HG03095 (cell line): ENCODE data around the gene MTA3.
A peak's percentile ranks its signal among the peaks of the same experiment; 100 is the strongest.
"Not testable (repeated sequence)": the region's sequence is repeated elsewhere in the genome, so short reads cannot be mapped to it uniquely, and the experiment has no call there.

Experiments
- ATAC-seq: cut with Tn5 transposase; IDR thresholded peaks from one replicate; pipeline ENCODE4 v1.9.1; 2021; ENCODE audit warnings: moderate library complexity; ENCODE audit not compliant: unreplicated experiment

The MTA3 gene

DNA sequence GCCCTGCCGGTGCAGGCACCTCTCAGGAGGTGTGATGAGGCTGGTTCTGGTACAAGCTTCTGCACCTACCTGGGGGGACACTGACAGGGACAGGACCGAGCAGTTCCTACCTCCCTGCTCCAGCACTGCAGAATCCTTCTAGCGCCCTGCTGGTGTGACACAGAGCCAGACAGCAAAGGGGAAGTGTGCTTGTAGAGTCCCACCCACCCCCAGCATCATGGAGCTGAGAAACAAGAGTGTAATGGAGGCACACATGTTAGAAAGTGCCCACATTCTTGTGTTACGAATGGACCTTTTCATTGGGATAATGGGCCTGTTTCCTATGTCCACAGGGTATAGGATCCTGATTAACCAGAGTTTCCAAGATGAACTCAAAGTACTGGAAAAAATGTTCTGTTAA, 157.2 kb downstream of the MTA3 start:
- ATAC-seq, result no peak

DNA sequence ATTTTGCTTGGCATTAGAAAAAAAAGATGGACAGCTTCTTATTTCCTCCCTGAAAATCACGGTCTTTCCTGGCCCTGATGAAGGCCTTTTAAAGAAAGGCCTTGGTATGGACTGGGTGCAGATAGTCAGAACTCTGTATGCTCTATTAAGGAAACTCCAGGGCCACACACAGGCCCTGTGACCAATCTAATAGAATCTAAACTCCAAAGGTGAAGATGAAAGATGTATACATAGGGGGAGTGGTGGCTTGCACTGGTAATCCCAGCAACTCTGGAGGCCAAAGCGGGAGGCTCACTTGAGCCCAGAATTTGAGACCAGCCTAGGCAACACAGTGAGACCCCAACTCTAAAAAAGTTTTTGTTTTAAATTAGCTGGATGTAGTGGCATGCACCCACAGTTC, 158.2 kb downstream of the MTA3 start:
- ATAC-seq, result no peak

DNA sequence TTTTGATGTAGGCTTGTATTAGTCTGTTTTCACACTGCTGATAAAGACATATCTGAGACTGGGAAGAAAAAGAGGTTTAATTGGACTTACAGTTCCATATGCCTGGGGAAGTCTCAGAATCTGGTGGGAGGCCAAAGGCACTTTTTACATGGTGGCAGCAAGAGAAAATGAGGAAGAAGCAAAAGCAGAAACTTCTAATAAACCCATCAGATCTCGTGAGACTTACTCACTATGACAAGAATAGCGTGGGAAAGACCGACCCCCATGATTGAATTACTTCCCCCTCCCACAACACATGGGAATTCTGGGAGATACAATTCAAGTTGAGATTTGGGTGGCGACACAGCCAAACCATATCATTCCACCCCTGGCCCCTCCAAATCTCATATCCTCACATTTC, 162.9 kb downstream of the MTA3 start:
- ATAC-seq, result not testable (repeated sequence)

GRCh38 chr2:42733852-42734251, 165.4 kb downstream of the MTA3 start:
- ATAC-seq, result no peak

GRCh38 chr2:42736598-42737322, 168.3 kb downstream of the MTA3 start:
- no peak for ATAC-seq

DNA sequence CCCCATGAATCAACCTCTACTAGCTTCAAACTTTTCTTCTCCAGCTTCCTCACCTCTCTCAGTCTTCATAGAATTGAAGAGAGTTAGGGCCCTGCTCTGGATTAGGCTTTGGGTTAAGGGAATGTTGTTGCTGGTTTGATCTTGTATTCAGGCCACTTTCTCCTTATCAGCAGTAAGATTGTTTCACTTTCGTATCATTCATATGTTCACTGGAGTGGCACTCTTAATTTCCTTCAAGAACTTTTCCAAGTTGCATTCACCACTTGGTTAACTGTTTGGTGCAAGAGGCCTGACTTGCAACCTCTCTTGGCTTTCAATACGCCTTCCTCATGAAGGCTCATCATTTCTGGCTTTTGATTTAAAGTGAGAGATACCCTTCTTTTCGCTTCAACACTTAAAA, 172.7 kb downstream of the MTA3 start:
- ATAC-seq, result no peak

DNA sequence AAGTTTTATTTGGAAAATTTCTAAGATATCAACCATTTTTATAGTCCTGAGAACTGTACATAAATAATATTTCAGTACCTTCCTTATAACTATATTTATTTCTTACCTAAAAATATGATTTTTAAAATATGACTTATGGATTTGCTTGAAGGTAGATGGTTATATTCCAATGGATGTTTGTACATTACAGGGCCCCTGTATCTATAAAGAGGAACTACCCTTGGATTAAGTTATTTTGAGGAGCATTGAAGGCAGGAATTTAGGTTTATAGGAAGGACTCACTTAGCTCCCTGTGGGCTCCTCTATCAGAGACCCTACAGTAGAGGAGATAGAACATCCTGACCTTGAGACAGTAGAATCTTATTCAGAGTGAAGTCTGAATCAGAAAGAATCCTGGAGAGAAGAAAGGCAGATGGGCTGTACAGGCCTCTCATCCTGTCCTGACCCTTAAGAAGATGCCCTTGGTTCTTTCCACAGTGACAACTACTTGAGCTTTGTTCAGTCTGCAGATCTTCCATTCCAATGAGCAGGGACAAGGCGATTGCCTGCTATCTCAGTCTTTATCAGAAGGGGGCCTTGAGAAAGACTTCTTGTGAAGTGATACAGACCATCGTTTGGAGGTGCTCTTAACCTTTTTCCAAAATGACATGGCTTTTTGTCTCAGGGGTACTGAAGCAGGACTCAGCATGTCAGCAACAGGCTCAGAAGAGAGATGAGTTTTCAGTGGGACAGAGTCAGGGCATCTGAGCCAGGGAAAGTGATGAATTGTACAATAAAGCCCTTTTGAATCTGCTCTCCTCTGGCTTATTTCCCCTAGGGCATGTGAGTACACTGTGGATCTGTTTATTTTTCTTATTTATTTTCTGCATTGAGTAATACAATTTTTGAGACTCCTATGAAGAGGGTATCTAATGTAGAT, 174.6 kb downstream of the MTA3 start:
- ATAC-seq, result no peak

- no peak for ATAC-seq
These were observed 175.2 kb downstream of the MTA3 start for GRCh38 chr2:42743659-42743990.

DNA sequence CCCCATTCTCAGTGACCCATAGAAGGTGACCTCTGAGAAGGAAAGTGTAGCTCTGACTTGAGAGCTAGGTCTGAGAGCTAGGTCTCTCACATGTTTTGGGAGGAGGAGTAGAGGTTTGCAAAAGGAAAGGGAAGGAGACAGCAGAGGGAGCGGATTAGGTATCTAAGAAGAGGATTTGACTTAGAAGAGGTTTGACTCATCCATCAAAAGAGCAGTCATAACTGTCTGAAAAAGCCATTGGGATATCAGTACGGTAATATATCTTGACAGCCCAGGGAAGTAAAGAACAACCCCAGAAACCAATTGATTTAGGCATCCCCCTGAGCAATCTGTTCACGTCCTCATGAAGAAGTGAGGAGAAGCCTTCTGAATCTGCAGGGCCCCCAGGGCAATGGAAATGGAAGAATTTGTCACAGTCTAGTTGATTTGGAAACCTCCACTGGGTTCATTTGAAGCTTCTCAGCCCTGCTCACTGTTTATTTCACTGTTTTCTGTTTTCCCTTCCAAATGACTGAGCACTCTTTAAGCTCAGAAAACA, 176.2 kb downstream of the MTA3 start:
- ATAC-seq, result no peak

DNA sequence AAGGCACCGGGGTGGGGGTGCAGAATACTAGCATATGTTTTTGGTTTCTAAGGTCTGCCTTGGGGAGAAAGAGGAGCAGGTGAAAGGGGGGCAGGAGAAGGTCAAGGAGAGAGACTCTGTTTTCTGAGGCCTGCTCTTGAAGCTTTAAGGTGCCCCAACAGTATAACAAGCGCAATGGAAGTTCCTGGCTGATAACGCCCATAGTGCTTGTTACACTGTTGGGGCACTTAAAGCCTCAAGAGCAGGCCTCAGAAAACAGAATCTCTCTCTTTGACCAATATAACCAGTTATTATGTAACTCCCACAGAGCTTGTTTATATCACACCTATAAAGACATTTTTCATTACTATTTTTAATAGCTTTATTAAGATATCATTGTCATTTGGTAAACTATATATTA, 179.0 kb downstream of the MTA3 start:
- ATAC-seq, result no peak

DNA sequence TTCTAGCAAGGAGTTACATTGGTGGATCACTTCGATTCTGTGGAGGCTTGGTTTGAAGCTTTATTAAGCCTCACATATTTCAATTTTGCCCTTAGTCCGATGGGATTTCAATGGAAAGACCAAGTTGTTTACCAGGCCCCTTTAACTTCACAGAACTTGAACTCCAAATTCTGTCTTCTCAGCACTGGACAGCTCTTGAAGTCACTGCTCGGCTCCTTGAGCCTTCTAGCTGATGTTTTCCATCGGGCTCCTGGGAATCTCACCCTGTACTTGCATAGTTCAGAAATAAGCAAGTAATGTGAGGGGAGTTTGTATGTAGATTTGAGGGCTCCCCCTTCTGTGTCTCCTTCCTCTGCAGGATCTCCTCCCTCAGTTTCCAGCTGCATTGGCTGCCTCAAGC, 180.4 kb downstream of the MTA3 start:
- no peak for ATAC-seq

DNA sequence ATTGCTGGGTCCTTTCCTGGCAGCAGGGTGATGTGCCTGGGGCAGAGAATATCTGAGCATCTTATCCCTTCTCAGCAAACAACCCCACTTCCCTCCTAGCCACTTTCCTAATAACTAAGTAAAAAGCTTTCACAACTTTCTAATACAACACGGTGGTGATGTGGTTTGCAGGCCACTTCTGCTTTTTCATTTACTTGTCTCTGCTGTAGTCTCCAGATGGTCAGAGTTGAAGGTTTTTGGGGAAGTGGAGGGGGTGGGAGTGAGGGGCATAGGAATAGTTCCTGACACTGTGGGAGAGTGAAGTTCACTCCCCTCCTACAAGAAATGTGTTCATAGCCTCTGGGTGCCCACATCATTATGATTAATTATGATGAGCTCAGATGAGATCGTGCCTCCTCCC, 183.9 kb downstream of the MTA3 start:
- ATAC-seq, result peak; percentile 69

DNA sequence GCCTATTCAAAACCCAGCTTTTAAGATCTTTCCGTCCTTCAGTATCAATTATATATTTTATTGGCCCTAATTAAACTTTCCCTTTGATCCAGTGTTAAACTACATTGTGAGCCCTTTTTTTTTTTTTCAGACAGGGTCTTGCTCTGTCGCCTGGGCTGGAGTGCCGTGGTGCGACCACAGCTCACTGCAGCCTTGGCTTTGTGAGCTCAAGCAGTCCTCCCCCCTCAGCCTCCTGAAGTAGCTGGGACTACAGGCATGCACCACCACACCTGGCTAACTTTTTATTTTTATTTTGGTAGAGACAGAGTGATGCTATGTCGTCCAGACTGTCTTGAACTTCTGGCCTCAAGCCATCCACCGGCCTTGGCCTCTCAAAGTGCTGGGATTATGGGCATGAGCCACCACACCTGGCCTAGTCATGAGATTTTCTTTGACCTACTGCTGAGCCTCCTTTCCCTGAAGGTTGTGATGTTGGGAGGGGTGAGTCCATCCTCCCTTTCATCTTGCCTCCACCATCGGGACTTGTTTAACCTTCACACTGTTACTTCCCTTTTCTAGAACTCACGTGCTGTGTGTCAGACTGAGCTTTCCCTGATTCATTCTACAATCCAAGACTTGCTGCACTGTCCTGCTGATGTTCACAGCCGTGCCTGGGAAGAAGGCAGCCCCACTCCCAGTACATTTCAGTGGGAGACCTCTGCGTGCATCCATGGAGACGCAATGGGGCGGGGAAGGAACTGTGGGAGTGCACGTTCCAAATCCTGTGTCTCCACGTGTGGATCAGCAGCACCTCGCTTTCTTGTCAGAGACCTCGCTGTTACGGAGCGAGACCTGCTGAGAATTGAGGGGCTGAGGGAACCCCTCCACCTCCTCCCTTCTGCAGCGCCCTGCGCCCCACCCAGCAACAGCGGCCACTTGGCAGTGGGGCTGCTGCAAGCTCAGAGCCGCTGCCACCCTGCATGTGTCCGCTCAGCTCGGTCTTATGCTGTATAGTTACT, 184.7 kb downstream of the MTA3 start:
- ATAC-seq, result no peak

GRCh38 chr2:42754021-42754775, 185.8 kb downstream of the MTA3 start:
- ATAC-seq, result peak; percentile 44

DNA sequence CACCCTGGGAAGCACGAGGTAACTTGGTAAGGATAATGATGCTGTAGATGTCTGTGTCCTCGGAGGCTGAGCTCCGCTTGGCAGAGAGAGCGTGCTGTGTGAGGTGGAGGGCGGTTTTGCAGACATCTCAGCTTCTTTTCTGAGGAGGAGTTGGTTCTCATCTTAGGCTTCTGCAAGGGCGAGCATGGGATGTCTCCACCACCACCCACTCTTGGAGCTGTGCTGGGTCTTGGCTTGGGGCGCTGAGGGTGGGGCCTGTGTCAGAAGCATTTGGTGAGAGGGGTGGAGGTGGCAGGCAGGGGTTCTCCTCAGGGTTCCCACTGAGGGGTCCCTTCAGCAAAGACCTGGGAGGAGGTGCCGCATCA, 186.3 kb downstream of the MTA3 start:
- no peak for ATAC-seq

- no peak for ATAC-seq
These were observed 186.9 kb downstream of the MTA3 start for GRCh38 chr2:42755191-42755880.

- ATAC-seq, result no peak
These were observed 187.8 kb downstream of the MTA3 start for GRCh38 chr2:42756150-42756775.

DNA sequence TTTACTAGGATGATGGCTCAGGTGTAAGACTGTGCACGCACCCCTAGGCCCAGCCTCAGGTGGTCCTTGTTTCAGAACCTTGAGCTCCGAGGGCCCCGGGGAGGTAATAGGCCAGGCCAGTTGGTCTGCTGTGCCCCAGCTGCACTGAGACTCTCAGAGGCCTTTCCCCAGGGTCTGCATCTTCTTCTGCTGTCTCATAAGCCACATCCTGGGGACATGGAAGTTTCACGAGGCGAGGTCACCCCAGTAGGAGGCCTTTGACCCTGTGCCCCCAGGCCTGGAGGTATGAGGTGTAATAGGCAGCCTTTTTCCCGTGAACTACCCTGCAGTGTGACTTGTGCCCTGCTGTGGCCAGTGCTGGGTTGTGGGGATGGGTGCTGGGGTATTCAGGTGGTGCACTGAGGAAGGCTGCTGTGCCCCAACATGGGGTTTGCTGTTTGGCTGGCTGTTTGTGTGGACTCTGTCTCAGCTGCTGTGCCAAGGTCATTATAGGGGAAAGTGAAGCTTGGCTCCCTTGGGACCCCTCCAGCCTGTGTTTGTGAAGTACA, 188.6 kb downstream of the MTA3 start:
- no peak for ATAC-seq
